Smooth muscle cell (in vitro differentiated cells): ENCODE data around the gene IFT122. TPM values are rescaled to one million over a fixed set of nuclear protein-coding genes. Genes with fewer than 3 reads are reported as not detected.

Experiments
- DNase-seq: peaks from one replicate; lab custom pipeline; 2025; ENCODE audit not compliant: unreplicated experiment; lab: John Stamatoyannopoulos, UW
- H2AFZ ChIP-seq: fragments of 200-600 bp; sonication (generic); 2 replicates; pipeline ENCODE4 v1.6.0; 2016; ENCODE audit warnings: antibody characterized with exemption, low read depth, mild to moderate bottlenecking
- H3F3A ChIP-seq: fragments of 200-600 bp; sonication (generic); 2 replicates; pipeline ENCODE4 v1.6.0; 2017; ENCODE audit warnings: antibody characterized with exemption, low read depth
- H3K27ac ChIP-seq: fragments of 200-600 bp; sonication (generic); 2 replicates; pipeline ENCODE4 v1.5.1; 2016; ENCODE audit warnings: low read depth, mild to moderate bottlenecking
- H3K27me3 ChIP-seq: fragments of 200-600 bp; sonication (generic); 2 replicates; pipeline ENCODE4 v1.6.1; 2016; ENCODE audit warnings: low read depth, mild to moderate bottlenecking
- H3K36me3 ChIP-seq: fragments of 200-600 bp; sonication (generic); 2 replicates; pipeline ENCODE4 v1.5.1; 2016; ENCODE audit warnings: low read depth
- H3K4me1 ChIP-seq: fragments of 200-600 bp; sonication (generic); 2 replicates; pipeline ENCODE4 v1.5.1; 2016; ENCODE audit warnings: low read depth
- H3K4me2 ChIP-seq: fragments of 200-600 bp; sonication (generic); 2 replicates; pipeline ENCODE4 v1.6.0; 2016; ENCODE audit warnings: mild to moderate bottlenecking
- H3K4me3 ChIP-seq: fragments of 200-600 bp; sonication (generic); 2 replicates; pipeline ENCODE4 v1.5.1; 2016; ENCODE audit warnings: mild to moderate bottlenecking
- H3K79me2 ChIP-seq: fragments of 200-600 bp; sonication (generic); 2 replicates; pipeline ENCODE4 v1.6.0; 2016; ENCODE audit warnings: low read depth, mild to moderate bottlenecking
- H3K9ac ChIP-seq: fragments of 200-600 bp; sonication (generic); 2 replicates; pipeline ENCODE4 v1.6.0; 2016; ENCODE audit warnings: low read depth
- H3K9me3 ChIP-seq: fragments of 200-600 bp; sonication (generic); replicated peaks from 2 replicates; pipeline ENCODE4 v1.5.1; 2016; ENCODE audit warnings: low read depth
- H4K20me1 ChIP-seq: fragments of 200-600 bp; sonication (generic); 2 replicates; pipeline ENCODE4 v1.6.0; 2016; ENCODE audit warnings: low read depth
- WGBS: methylation state at CpG from one replicate; pipeline ENCODE4 v1.1.7; 2016; ENCODE audit warnings: low lambda C conversion rate; 5-methylcytosine and 5-hydroxymethylcytosine counted together
- polyA plus RNA-seq: library from polyadenylated mRNA; unstranded; fragments of >200 nt; fragmentation: Nextera tagmentation; extraction: Ambion mirVana; gene quantifications from 2 replicates; pipeline ENCODE4 v1.2.1, GENCODE V29; 2016
- total RNA-seq: library from RNA; depleted of rRNA; stranded (reverse); fragments of >200 nt; gene quantifications from 2 replicates; pipeline ENCODE4 v1.2.3, GENCODE V29; 2014
- TF ChIP-seq, protein P1 (sequence below): fragments of 200-600 bp; sonication (generic); IDR thresholded peaks from 2 replicates; pipeline ENCODE4 v1.5.1; 2017; ENCODE audit warnings: borderline replicate concordance, mild to moderate bottlenecking, antibody characterized with exemption; ENCODE audit not compliant: insufficient read depth, poor library complexity, severe bottlenecking

Gene IFT122
- total and polyA plus RNA-seq, 2 experiments from 2014 or later: 13.4 to 17.4 TPM

DNA sequence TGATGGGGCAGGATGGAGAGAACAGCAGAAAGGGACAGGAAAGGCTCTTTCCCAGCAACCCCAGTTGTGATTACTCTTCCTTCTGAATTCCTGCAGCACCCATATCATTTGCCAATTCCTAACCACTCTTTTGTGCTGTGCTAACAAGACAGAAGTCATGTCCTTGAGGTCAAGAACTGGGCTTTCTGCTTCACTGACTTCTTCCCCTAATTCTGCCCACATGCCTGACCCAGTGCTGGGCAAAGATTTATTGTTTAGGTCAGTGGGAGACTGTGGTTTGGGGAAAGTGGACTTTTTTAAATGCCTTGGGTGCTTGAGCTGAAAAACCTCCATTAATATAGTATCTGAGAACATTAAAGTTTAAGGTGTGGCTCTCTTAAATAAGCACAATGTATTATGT lies 7.4 kb upstream of the IFT122 start:
- TF ChIP-seq, protein P1, sequence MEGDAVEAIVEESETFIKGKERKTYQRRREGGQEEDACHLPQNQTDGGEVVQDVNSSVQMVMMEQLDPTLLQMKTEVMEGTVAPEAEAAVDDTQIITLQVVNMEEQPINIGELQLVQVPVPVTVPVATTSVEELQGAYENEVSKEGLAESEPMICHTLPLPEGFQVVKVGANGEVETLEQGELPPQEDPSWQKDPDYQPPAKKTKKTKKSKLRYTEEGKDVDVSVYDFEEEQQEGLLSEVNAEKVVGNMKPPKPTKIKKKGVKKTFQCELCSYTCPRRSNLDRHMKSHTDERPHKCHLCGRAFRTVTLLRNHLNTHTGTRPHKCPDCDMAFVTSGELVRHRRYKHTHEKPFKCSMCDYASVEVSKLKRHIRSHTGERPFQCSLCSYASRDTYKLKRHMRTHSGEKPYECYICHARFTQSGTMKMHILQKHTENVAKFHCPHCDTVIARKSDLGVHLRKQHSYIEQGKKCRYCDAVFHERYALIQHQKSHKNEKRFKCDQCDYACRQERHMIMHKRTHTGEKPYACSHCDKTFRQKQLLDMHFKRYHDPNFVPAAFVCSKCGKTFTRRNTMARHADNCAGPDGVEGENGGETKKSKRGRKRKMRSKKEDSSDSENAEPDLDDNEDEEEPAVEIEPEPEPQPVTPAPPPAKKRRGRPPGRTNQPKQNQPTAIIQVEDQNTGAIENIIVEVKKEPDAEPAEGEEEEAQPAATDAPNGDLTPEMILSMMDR: no peak
- H3K4me1 ChIP-seq: peaks cover 8% of the 10 kb centered on the region
- H3K36me3 ChIP-seq: peaks cover 13% of the 10 kb centered on the region
- no peaks in the 10 kb centered on the region for H3K27me3 ChIP-seq
- H3F3A ChIP-seq: peaks cover 3% of the 10 kb centered on the region
- no peak for DNase-seq
- H4K20me1 ChIP-seq: peaks cover 3% of the 10 kb centered on the region
- no peak overlapping the region for H2AFZ ChIP-seq
- H3K9me3 ChIP-seq: no peaks in the 10 kb centered on the region
- no peak overlapping the region for H3K27ac ChIP-seq
- H3K4me2 ChIP-seq: no peak overlapping the region
- H3K4me3 ChIP-seq: no peak overlapping the region
- H3K9ac ChIP-seq: no peak overlapping the region
- H3K79me2 ChIP-seq: peaks cover 16% of the 10 kb centered on the region

DNA sequence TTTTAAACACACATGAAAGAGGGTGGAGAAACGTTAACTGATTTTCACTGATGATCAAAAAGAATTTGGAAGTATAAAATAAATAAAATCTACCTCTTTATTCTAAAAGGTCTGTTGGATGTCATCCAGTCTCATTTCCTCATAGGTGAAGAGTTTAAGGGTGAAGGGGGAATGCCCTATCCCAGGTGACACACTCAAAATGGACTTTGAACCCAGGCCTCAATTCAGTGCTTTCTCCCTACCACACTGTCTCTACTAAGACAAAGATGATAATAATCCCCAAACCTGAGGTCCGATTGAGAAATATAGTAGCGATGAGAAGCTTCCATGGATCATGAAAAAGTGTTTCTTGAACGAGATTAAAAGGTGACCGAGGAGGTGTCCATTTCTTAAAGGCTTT lies 6.5 kb upstream of the IFT122 start:
- DNase-seq: no peak
- WGBS: 97% methylated on average over 5 of the region's 5 CpGs
- Histone ChIP-seq H3F3A (peaks cover 3% of the 10 kb centered on the region), H3K4me2 (no peak overlapping the region), H3K27ac (no peak overlapping the region), H3K27me3 (no peaks in the 10 kb centered on the region), H3K36me3 (peaks cover 13% of the 10 kb centered on the region), H2AFZ (no peak overlapping the region), H3K4me3 (no peak overlapping the region), H3K9ac (no peak overlapping the region), H3K9me3 (no peaks in the 10 kb centered on the region), H3K79me2 (peaks cover 25% of the 10 kb centered on the region), H3K4me1 (peaks cover 14% of the 10 kb centered on the region), H4K20me1 (peaks cover 3% of the 10 kb centered on the region)
- TF ChIP-seq, protein P1: no peak

DNA sequence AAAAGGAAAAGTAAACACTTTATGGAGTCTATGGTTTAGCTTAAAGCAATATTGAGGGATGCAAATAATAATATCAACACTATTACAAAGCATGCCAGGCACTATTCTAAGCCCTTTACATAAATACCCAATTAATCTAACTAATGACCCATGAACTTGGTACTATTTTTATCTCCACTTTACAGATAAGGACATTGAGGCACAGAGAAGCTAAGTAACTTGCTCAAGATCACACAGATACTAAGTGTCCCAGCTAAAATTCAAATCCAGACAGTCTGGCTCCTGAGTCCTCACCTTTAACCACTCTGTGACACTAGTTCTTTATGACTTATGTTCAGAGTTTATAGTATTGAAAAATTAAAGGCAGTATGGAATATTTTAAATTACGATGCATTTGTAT lies 5.9 kb upstream of the IFT122 start:
- H3F3A ChIP-seq: no peaks in the 10 kb centered on the region
- peaks cover 13% of the 10 kb centered on the region for H3K36me3 ChIP-seq
- H3K79me2 ChIP-seq: peaks cover 31% of the 10 kb centered on the region
- no peaks in the 10 kb centered on the region for H3K27me3 ChIP-seq
- H3K9ac ChIP-seq: no peak overlapping the region
- H3K4me3 ChIP-seq: no peak overlapping the region
- no peak overlapping the region for H2AFZ ChIP-seq
- no peak for DNase-seq
- TF ChIP-seq, protein P1: no peak
- peaks cover 3% of the 10 kb centered on the region for H4K20me1 ChIP-seq
- H3K4me2 ChIP-seq: no peak overlapping the region
- no peak overlapping the region for H3K27ac ChIP-seq
- H3K9me3 ChIP-seq: no peaks in the 10 kb centered on the region
- 100% methylated on average over 1 of the region's 1 CpG for WGBS
- peaks cover 15% of the 10 kb centered on the region for H3K4me1 ChIP-seq

DNA sequence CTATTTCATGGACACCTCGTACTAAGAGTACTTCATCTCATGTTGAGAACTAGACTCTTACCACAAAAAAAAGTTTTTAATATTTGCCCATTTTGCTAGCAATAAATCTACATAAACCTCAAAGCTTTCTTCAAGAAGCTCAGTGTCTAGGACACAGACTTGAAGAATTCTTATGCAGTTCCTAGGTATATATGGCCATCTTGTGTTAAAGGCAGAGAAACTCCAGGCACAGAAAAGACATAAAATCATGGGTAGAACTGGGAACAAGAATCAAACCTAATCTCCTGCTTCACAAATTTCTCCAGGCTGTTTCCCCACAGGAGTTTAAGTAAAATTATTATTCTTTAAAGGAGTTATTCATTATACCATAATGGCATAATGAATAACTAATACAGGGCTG lies 4.7 kb upstream of the IFT122 start:
- no peaks in the 10 kb centered on the region for H3F3A ChIP-seq
- H4K20me1 ChIP-seq: peaks cover 3% of the 10 kb centered on the region
- TF ChIP-seq, protein P1: no peak
- no peak for DNase-seq
- 91% methylated on average over 1 of the region's 1 CpG for WGBS
- H3K27me3 ChIP-seq: no peaks in the 10 kb centered on the region
- peaks cover 15% of the 10 kb centered on the region for H3K4me1 ChIP-seq
- H3K9ac ChIP-seq: no peak overlapping the region
- H3K79me2 ChIP-seq: peaks cover 36% of the 10 kb centered on the region
- no peak overlapping the region for H2AFZ ChIP-seq
- H3K4me3 ChIP-seq: no peak overlapping the region
- H3K4me2 ChIP-seq: no peak overlapping the region
- no peak overlapping the region for H3K27ac ChIP-seq
- peaks cover 13% of the 10 kb centered on the region for H3K36me3 ChIP-seq
- H3K9me3 ChIP-seq: no peaks in the 10 kb centered on the region
